AG09319 (cell line): ENCODE data around the gene CEP170B.
"Not testable (repeated sequence)": the region's sequence is repeated elsewhere in the genome, so short reads cannot be mapped to it uniquely, and the experiment has no call there.

Experiments used
- DNase-seq: peaks from one replicate; pipeline ENCODE4 v3.0.0-alpha.2; 2010; ENCODE audit warnings: low read depth; ENCODE audit errors: extremely low read depth
- TF ChIP-seq, protein P1 (sequence below): IDR thresholded peaks from 2 replicates; pipeline ENCODE4 v1.5.1; 2011; ENCODE audit warnings: low read depth, mild to moderate bottlenecking, inconsistent platforms, low read length, moderate library complexity

The CEP170B gene

GRCh38 chr14:104898870-104899510 is 33.9 kb downstream of the CEP170B start:
- TF ChIP-seq, protein P1, sequence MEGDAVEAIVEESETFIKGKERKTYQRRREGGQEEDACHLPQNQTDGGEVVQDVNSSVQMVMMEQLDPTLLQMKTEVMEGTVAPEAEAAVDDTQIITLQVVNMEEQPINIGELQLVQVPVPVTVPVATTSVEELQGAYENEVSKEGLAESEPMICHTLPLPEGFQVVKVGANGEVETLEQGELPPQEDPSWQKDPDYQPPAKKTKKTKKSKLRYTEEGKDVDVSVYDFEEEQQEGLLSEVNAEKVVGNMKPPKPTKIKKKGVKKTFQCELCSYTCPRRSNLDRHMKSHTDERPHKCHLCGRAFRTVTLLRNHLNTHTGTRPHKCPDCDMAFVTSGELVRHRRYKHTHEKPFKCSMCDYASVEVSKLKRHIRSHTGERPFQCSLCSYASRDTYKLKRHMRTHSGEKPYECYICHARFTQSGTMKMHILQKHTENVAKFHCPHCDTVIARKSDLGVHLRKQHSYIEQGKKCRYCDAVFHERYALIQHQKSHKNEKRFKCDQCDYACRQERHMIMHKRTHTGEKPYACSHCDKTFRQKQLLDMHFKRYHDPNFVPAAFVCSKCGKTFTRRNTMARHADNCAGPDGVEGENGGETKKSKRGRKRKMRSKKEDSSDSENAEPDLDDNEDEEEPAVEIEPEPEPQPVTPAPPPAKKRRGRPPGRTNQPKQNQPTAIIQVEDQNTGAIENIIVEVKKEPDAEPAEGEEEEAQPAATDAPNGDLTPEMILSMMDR, result no peak
- no peak for DNase-seq

GRCh38 chr14:104899781-104900180 is 34.7 kb downstream of the CEP170B start:
- TF ChIP-seq, protein P1, result no peak
- no peak for DNase-seq

DNA sequence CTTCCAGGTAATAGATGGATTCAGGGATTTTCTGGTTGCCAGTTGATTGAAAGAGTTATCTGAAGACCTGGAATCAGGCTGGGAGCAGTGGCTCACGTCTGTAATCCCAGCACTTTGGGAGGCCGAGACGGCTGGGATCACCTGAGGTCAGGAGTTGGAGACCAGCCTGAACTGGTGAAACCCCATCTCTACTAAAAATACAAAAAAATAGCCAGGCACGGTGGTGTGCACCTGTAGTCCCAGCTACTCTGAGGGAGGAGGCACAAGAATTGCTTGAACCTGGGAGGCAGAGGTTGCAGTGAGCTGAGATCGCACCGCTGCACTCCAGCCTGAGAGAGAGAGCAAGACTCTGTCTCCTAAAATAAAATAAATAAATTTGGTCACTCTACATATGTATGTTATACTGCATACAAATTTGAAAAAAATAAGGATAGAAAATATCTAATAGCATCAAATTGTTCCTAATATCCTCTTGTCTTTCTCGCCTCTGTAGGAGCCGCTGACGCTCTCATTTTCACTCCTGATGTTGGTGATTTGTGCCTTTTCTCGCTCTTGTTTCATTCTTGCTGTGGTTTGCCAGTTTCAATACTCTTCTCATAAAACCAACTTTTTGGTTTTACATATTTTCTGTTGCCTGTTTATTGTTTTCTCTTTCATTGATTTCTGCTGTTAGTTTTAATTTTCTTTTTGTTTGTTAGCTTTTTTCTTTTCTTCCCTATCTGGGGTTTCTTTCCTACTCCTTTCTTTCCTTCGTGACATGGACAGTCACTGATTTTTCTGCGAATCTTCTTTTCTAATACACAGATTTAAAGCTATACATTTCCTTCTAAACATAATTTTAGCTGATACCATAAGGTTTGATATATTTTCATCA is 35.8 kb downstream of the CEP170B start:
- TF ChIP-seq, protein P1, result no peak
- no peak for DNase-seq

DNA sequence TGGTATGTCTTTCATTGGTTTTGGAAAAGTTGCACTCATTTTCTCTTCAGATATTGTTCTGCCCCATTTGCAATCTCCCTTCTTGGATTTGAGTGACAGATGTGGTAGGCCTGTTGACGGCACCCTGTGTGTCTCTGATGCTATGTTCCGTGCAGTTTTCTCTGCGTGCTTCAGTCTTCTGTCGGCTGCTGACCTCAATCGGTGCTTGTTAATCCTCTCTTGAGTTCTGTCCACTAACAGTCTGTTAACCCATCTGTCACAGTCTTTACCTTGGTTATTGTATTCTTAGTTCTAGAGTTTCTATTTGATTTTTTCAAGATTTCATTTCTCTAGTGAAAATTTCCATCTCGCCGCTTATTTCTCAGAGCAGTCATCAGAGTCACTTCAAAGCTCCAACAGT is 38.9 kb downstream of the CEP170B start:
- TF ChIP-seq, protein P1, result no peak
- no peak for DNase-seq

DNA sequence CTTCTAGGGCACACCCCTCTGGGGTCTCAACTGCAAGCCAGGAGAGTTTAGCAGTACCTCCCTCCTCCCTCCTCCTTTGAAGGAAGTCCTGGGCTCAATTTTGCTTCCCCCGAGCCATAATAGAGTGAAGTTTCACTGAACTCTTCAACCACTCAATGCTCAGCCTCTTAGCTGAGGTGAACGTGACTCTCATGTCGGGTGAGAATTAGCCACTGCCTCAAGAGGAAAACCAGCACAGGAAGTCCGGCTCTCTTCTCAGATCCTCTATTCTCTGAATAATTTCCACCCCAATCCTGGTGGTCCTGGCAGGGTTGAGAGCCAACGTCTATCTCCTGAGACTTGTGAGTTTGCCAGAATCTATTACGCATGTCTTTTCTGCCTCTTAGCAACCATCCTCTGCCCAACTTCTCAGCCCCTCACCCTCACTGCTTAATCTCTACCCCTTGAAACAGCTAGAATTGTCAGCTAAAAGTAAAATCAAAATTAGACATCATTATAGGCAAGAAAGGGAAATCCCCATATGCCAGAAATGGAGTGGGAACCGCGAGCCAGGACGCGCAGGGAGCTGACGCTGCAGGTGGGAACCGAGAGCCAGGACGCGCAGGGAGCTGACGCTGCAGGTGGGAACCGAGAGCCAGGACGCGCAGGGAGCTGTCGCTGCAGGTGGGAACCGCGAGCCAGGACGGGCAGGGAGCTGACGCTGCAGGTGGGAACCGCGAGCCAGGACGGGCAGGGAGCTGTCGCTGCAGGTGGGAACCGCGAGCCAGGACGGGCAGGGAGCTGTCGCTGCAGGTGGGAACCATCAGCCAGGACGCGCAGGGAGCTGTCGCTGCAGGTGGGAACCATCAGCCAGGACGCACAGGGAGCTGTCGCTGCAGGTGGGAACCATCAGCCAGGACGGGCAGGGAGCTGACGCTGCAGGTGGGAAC is 39.8 kb downstream of the CEP170B start:
- not testable (repeated sequence) for DNase-seq

GRCh38 chr14:104905579-104905933 is 40.5 kb downstream of the CEP170B start:
- DNase-seq, result not testable (repeated sequence)

- TF ChIP-seq, protein P1, result no peak
- DNase-seq, result no peak
Measured at GRCh38 chr14:104908303-104908702, 43.2 kb downstream of the CEP170B start.

DNA sequence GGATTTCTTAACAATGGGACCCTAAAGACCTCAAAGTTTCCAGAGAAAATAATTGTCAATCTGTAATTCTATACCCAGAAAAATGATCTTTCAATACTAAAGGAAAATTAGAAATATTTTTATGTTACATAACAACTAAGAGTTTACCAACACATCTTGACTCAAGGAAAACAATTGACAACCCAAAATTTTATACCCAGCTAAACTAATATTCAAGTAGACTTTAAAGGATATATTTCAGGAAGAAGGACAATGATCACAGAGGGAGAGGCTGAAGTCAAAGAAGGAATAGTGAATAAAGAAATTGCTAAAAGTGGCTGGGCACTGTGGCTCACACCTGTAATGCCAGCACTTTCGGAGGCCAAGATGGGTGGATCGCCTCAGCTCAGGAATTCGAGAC is 47.0 kb downstream of the CEP170B start:
- DNase-seq, result no peak
- TF ChIP-seq, protein P1, result no peak
